ENCODE data around the gene NRBF2.
"Not testable (repeated sequence)": the region's sequence is repeated elsewhere in the genome, so short reads cannot be mapped to it uniquely, and the experiment has no call there.

Gene NRBF2

DNA sequence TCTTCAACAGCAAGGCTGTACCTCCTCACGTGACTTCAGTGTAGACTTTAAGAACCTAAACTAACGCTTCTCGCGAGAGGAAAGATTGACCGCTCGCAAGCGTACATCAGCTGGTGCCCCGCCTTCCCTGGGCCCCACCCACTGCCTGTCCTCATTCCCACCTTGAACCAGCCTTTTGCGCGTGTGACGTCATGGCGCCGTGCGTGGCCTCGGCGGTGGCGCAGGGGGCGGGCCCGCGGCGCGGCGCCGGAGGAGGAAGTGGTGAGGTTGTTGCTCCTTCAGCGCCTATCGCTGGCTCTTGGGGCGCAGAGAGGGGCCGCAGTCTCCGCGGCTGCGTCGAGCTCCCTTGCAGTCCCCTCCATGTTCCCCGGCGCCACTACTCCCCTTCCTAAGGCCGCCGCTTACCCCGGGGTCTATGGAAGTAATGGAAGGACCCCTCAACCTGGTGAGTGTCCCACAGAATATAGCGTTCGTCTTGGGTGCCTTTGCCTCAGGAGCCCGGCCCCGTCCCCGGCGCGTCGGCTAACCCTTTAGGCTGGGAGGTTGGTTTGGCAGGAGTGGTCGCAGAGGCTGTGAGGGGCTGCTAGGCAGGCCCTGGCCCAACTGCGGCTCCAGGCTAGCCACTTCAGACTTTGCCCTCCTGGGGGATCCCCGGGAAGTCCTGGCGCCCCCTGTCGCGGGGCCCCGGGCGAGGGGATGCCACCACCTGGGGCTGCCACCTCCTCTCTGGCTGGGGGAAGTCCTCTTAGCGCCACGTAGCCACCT is at the start of gene NRBF2:
Gene NRBF2, plus strand, starts transcription at position 273 of the 765 bp plus-strand sequence. Its CDS starts 143 bp downstream, at position 416.
- peak; percentile 98 for DNase-seq

- not testable (repeated sequence) for DNase-seq
Measured at GRCh38 chr10:63083406-63083805, 49.7 kb upstream of the NRBF2 start.

DNA sequence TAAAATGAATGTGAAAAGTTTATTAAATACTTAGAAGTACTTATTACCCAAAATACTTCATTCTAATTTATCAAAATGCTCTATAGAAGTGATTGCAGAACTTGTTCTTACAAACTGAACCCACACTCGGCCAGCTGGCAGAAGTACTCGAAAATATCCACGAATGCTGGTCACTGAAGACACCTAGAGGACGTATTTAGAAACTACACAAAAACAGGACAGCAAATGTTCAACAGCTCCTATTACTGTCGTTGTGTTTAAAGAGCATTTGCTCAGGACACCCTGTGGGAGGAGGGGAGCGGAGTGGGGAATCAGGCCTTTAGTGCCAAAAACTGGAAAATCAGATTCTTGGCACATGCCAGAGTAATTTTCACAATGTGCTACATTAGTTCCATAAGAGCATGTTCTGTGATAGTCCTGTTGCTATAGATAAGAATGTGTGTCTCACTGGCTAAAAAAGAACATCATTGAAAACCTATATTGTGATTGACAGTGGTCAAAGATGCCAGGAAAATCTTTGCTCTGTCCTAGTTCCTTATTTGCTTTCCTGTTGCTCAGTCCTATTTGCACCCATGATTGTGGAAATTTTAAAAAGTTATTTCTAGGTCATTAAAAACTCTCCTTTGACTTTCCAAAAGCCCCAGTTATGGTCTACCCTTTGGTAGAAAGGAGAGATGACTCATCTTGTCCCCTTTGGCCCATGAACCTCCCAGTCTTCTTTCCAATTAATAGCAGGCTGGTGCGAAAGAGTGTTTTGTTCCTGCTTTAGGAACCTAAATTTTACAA is 49.0 kb upstream of the NRBF2 start:
- DNase-seq, result peak; percentile 58

DNA sequence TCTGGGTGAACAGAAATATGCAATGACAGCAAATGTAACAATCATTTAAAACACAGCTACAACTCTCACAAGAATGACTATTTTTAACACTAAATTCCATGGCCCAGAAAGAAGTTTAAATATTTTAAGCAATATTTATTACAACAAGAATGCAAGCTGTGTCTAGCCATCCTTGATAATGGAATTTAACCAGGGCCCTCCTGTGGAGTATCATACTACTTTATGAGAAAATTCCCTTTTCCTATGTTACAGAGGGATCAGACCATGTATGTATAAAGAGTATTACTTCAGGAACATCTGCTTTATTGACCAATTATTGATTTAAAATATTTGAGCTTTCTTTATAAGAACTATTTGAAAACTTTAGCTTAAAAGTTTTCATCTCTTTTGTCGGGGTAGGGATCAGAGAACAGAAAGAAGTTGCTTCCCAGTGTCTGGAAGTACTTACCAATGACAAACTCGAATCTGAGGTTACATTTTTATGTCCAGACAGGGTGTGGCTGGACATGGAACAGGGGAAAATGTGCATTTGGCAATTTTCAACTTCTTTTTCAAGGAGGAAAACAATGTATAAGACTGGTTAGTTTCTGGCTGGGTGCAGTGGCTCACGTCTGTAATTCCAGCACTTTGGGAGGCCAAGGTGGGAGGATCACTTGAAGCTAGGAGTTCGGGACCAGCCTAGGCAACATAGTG is 48.3 kb upstream of the NRBF2 start:
- DNase-seq, result no peak

DNA sequence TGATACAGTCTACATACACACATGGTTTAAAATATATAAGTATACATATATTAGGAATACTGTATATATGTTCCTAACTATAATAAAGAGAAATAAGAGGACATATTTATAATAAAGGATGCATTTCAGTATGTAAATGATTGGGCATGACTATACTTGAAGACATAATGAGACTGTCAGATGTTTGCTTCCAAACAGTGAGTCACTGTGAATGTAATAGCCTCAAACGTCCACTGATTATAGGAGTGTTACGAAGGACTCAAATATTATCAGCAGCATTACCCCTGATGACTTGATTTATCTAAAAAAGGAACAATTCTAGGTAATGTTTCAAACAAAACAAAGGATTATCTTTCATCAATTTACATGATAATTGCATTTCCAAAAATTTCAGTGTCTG is 39.9 kb upstream of the NRBF2 start:
- no peak for DNase-seq

DNA sequence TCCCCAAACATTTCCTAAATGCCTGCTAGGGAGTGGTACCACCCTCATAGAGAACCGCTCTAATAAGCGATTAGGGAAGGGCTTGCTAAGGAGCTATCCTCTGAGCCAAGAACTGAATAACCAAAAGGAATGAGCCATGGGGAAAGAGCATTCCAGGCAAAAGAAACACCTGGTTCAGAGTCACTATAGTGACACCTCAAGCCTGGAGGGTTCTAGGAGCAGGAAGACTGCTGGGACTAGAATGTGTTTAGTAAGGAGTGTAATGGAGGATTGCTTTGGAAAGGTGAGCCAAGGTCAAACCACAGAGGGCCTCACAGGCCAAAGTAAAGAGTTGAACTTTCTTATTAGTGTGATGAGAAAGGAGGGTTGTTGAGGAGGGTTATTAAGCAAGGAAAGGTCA is 38.7 kb upstream of the NRBF2 start:
- no peak for DNase-seq

DNA sequence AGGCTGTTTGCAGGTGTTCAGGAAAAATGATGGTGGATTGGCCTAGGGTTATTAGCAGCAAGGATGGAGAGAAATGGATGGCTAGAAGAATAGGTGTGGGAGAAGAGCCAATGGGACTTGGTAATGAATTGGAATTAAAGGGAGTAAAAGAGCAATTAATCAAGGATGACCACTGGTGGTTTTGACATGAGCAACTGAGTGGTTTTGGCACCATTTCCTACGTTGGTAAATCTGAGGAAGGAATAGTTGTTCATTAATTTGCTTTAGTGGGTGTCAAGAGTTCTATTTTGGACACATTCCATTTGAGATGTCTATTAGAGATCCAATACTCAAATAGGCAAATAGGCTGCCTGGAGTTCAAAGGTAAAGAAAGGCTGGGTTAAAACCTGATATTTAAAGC is 38.2 kb upstream of the NRBF2 start:
- DNase-seq, result no peak

GRCh38 chr10:63099734-63100133 is 33.4 kb upstream of the NRBF2 start:
- DNase-seq, result no peak

GRCh38 chr10:63101091-63101490 is 32.0 kb upstream of the NRBF2 start:
- DNase-seq, result not testable (repeated sequence)

- not testable (repeated sequence) for DNase-seq
Measured at GRCh38 chr10:63102279-63102883, 30.7 kb upstream of the NRBF2 start.

DNA sequence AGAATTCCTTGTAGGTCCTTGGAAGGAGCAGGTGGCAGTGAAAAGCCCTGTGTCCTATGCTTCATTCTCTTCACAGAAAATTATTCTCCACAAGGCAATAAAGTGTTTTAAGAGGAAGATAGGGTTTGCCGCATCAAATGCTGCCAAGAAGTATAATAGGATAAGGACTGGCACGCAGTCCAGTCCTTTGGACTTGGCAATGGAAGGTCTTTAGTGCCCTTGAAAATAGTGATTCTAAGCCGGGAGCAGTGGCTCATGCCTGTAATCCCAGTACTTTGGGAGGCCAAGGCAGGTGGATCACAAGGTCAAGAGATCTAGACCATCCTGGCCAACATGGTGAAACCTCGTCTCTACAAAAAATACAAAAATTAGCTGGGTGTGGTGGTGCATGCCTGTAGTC is 29.9 kb upstream of the NRBF2 start:
- not testable (repeated sequence) for DNase-seq

DNA sequence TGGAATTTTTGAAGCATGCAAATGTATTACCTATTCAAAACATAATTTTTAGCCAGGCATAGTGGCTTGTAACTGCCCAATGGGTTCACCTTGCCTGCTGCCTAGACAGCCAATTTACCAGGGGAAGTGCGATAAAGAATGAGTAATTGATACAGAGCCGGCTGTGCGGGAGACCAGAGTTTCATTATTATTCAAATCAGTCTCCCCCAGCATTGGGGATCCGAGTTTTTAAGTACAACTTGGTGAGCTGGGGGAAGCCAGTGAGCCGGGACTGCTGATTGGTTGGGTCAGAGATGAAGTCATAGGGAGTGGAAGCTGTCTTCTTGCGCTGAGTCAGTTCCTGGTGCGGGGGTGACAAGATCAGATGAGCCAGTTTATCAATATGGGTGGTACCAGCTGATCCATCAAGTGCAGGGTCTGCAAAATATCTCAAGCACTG is 29.1 kb upstream of the NRBF2 start:
- DNase-seq, result no peak

GRCh38 chr10:63105225-63106110 is 27.7 kb upstream of the NRBF2 start:
- DNase-seq, result no peak

- no peak for DNase-seq
Measured at GRCh38 chr10:63106111-63106755, 26.9 kb upstream of the NRBF2 start.

DNA sequence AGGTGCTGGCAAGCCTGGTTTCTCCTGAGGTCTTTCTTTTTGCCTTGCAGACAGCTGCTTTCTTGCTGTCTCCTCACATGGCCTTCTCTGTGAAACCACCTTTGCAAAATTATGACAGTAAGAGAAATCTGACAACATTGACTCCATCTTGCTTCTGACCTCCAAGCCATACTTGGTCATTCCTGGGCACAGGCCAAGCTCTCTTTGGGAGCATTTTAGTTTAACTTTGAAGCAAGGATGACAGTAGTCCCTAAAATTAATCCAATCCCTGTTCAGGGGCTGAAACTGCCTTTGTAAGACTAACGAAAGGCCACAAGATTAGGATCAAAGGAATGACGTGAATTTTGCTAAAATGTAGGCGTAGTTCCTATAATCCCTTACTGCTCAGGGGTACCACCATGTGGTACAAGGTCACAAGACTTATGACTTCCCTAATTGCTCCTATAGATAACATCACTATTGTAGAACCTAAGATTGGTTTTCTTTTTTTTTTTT is 25.1 kb upstream of the NRBF2 start:
- no peak for DNase-seq

DNA sequence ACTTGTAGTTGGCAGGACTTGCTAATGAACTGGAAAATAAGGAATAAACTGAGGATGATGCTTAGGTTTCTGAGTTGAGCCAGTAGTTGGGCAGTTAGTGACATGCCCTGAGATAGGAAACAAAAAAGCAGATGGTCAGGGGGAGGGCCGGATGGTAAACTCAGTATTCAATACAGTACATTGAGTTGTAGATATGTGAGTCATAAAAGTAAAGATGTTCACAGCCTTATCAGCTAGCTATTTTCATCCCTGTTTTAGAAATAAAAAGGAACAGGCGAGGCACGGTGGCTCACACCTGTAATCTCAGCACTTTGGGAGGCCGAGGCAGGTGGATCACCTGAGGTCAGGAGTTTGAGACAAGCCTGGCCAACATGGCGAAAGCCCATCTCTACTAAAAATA is 22.2 kb upstream of the NRBF2 start:
- no peak for DNase-seq

- DNase-seq, result no peak
Measured at GRCh38 chr10:63114031-63114814, 18.9 kb upstream of the NRBF2 start.

GRCh38 chr10:63115732-63116383 is 17.3 kb upstream of the NRBF2 start:
- DNase-seq, result no peak

- no peak for DNase-seq
Measured at GRCh38 chr10:63116452-63117072, 16.6 kb upstream of the NRBF2 start.
